NCI-H1417 treated with DMSO at 0.1 percent for 48 hours (cell line): ENCODE results near the gene ERC1.

Source experiments
- DNase-seq: peaks from one replicate; lab custom pipeline; 2025; lab: John Stamatoyannopoulos, UW

Gene ERC1

DNA sequence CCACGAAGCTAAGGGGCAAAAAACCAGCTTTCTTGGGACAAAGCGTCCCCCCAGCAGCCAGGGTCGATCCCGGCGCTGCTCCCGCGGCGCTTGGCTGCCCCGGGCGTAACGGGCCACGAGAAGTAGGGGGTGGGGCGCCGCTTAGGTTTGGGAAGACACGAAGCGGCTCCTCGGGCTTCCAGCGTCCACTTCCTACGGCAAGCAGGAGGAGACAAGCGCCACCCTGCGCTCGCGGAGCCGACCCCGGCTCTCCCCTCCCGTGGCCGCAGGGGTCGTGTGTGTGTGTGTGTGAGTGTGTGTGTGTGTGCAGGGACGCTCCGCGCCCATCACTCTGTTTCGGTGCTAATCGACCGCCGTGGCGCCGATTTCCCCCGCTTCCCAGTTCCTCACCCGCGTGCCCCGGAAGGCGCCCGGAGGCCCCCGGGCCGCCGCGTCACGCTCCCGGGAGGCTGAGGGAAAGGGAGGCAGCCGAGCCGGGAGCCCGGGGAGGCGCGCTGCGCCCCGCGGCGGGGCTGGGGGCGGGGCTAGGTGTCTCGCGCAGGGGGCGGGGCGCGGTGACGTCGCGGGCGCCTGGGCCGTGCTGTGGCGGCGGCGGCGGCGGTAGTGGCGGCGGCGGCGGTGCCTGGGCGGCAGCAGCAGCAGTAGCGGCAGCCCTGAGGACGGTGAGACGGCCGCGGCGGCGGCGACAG, at the start of gene ERC1:
Gene ERC1, plus strand, starts transcription at position 563 of the 689 bp plus-strand sequence. CDS start 36,681 bp downstream, outside the sequence.
- peak; percentile 70 for DNase-seq

DNA sequence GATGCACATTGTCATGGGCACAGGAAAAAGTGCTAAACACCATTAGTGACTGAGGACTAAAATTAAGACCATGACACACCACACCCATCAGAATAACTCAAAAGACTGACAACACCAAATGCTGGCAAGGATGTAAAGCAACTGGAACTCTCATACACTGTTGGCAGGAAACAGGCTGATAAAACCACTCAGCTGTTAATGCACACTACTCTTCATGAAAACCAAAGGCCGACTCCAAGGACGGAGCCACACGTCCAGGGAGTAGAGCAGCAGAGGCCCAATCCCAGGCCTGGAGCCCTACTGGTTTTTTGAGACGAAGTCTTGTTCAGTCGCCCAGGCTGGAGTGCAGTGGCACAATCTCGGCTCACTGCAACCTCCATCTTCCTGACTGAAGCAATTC, 48.0 kb upstream of the ERC1 start:
- no peak for DNase-seq

DNA sequence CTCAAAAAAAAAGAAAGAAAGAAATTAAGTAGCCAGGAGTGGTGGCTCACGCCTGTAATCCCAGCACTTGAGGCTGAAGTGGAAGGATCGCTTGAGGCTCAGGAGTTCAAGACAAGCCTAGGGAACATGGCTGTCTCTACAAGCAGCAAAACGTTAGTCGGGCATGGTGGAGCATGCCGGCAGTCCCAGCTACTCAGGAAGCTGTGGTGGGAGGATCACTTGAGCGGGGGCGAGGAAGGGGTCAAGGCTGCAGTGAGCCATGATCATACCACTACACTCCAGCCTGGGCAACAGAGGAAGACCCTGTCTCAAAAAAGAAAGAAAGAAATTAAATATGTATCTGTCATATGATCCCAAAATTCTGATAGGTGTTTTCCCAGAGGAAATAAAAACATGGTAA, 46.8 kb upstream of the ERC1 start:
- DNase-seq, result no peak

- DNase-seq, result no peak
Observed at GRCh38 chr12:946212-946611, 44.8 kb upstream of the ERC1 start.

DNA sequence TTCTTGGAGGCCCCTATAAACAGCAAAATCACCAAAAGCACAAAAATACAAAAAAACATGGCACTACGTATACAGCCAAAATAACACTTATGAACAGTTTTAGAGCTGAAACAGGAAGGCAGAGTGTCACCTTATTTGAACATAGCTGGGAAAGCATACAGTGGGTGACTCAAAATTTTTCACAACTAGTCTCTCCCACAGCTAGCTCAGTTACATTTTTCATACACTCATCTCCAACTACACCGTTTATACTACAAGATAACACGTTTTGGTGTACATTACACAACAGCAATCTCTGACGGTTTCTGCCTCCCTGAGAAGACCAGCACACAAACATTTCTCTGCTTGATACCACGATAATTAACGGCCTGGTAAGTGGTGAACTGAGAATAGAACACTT, 44.4 kb upstream of the ERC1 start:
- no peak for DNase-seq

DNA sequence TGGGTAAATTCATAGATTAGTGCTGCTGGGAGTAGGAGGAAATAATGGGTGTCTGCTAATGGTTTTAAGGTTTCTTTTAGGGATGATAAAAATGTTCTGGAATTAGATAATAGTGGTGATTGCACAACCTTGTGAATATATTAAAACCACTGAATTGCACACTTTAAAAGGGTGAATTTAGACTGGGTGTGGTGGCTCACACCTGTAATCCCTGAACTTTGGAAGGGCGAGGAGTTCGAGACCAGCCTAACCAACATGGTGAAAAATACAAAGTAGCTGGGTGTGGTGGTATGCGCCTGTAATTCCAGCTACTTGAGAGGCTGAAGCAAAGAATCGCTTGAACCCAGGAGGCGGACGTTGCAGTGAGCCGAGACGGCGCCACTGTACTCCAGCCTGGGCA, 42.8 kb upstream of the ERC1 start:
- DNase-seq, result no peak

DNA sequence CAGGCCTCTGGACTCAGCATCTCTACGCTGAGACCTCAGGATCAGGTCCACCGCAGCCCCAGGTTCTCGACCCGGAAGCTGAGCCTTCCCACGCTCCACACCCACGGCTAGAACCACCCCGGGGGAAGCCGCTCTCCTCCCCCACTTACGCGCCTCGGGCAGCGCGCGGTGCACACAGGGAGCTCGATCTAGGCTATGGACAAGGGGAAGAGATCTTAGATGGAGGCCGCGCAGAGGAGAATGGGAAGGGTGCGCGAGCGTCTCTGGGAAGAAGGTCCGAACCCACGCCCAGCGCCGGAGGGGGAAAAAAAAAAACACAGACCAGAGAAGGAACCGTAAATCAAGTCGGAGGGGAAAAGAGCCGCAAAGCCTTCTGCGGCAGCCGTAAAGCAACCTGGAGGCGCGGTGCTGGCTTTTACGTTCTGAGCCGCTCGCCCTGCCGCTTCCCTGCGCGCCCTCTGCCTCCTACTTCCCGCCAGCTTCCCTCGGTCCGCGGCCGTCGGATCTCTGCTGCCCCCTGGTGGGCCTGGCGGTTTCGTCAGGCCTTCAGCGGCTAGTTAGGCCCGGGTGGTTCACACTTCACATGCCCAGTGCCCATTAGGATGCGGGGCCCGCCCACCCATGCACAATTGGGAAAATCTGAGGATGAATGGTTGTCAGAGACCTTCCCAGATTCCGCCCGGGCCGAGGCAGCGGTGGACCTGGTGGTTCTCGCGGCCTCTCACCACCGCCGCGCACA, 41.4 kb upstream of the ERC1 start, which contains the start of gene RAD52:
Gene RAD52, minus strand, starts transcription at position 242 of the 739 bp plus-strand sequence. CDS start 16,636 bp downstream, outside the sequence.
- DNase-seq, result peak; percentile 99

- DNase-seq, result no peak
Observed at GRCh38 chr12:951176-951575, 39.8 kb upstream of the ERC1 start.

DNA sequence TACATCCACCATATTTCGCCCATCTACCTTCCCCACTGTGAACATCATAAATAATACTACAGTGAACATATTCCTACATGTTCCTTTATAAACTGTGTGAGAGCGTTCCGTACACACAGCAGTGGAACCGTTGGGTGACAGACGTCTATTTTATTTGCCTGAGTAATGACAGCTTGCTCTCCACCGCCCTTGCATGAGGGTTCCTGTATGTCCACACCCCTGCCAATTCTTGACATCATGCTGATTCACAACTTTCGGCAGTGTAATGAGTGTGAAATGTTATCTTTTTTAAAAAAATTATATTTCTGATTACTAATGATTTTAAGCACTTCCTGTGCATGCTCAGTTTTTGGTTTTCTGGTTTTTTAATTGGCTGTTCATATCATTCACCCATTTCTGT, 37.2 kb upstream of the ERC1 start:
- DNase-seq, result no peak

- DNase-seq, result peak; percentile 15
Observed at GRCh38 chr12:954741-955140, 36.3 kb upstream of the ERC1 start.

DNA sequence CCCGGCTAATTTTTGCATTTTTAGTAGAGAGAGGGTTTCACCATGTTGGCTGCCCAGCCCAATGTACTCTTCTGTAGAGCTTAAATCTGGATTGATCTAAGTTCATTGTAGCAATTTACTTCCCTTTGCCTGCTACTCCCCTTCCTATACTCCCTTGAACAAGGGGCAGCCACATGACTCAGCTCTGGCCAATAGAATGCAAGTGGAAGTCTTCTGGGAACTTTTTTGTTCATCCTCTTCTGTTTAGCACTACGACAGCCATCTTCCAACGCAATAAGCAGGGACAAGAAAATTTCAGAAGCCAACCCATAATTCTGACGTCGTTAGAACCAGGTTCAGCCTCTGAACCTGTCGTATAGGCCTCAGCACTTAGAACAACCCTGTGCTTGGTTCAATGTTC, 35.1 kb upstream of the ERC1 start:
- no peak for DNase-seq

DNA sequence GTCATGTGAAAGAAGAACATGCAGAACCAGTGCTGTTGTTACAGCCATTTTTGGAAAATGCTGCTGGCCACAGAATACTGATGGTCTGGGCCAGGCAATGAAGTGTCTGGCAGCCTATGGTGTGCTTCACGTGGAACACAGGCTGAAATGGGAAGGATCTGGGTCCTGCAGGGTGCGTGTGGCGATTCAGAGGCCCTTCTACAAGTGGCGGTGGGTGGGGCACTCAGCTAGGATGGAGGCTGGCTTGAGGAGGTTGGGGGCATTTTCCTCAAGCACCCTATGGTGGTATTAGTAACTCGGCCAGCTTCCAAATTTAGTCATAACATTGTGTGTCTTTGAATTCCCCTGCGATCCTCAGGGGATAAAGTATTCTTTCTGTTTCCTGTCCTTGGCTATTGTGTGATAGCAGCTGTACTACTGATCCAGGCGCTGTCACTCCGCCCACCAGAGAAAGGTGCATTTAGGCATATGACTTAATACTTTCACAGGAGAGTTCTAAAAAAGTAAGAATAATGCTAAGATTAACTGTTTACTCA, 32.4 kb upstream of the ERC1 start:
- DNase-seq, result no peak

DNA sequence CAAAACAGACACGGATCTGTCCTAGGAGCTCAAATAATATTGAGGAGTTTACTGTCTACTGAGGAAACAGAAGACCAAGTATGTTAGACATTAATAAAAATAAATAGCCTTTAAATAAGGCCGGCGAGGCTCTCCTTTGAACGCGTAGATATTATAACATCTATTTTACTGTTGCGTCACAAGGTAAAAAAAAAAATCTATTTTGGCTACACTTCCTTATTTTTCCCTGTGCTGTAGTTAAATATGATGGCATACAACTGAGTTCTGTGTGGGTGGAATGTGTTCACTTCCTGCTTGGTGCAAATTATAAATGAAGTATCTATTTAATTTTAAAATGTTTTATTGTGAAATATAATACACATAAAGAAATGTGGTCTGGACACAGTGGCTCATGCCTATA, 24.3 kb upstream of the ERC1 start:
- DNase-seq, result no peak

DNA sequence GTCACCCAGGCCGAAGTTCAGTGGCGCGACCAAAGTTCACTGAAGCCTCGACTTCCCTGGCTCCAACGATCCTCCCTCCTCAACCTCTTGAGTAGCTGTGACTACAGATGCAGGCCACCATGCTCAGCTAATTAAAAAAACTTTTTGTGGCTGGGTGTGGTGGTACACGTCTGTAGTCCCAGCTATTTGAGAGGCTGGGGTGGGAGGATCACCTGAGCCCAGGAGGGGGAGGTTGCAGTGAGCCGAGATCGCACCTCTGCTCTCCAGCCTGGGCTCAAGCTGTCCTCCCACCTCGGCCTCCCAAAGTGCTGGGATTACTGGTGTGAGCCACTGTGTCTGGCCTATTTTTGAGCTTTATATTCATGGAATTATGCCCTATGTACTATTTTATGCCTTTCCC, 23.4 kb upstream of the ERC1 start:
- DNase-seq, result no peak

GRCh38 chr12:968545-968944, 22.5 kb upstream of the ERC1 start:
- DNase-seq, result no peak

- DNase-seq, result no peak
Observed at GRCh38 chr12:969821-970220, 21.2 kb upstream of the ERC1 start.

DNA sequence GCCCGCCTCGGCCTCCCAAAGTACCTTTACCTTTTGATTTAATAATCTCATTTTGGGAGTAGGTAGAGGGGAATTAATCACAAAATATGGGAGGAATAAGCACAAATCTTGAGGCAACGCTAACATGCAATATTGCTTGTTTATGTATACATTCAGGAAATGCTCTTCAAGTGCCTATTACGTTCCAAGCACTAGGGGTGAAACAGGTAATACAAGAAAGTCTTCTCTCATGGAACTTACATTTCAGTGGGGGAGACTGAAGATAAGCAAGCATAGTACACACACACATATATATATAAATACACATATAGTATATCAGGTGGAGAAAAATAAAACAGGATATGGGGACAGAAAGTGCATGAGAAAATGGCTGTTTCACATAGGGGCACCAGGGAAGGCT, 19.0 kb upstream of the ERC1 start:
- no peak for DNase-seq

DNA sequence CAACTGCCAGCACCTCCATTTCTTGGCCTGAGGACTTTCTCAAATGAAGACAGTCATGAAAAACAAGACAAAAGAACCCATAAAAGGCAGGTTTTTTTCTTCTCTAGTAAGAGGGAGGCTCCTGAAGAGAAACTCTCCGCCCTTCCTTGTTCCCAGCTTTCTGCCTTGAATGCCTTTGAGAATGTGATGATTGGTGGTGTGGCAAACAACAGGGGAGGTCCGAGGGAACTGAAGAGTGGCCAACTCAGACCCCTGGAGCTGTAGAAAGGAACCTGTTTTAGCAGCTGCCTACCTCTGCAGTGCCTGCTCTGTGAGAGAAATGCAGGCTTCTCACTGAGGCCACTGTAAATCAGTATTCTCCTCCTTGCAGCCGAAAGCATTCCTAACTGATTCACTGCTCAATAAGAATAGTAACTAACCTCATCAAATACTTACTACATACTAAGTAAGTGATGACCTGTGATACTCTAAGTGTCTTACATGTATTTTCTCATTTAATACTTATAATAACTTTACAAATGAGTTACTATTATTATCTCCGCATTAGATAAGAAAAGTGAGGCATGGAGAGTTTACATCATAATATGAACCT, 16.7 kb upstream of the ERC1 start:
- DNase-seq, result no peak

DNA sequence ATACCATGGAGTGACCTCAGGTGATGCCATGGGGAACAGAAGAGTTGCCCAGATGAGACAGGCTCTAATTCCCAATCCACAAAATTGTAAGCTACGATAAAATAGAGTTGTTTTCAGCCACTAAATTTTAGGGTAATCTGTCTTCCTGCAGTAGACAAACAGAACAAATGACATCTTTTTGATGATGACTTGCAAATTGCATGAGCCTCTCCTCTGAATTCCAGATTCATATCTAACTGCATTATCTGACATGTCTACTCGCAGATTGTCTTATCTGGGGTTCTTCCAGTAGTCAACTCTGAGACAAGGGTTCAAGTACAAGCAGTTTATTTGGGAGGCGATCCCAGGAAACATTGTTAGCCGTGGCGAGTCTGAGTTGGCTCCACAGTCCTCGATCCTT, 14.4 kb upstream of the ERC1 start:
- no peak for DNase-seq

DNA sequence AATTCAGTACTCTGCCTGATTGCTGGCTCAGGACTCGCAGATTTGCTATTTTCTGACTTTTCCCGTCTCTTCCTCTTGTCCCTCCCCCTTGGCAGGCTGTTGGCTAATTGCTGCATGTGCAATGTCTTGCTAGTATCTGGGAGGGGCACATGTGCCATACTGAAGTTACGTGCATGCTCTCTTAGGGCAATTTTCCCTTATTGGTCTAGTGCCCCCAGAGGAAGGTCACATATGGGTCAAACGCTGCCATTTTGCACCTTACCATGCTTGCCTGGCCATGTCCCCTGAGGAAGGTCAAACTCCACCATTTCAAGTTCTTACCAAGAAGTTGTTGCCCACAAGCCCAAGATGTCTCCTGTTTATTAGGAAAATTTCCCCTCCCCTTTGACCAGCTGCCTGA, 13.9 kb upstream of the ERC1 start:
- no peak for DNase-seq

GRCh38 chr12:979349-979748, 11.7 kb upstream of the ERC1 start:
- no peak for DNase-seq

DNA sequence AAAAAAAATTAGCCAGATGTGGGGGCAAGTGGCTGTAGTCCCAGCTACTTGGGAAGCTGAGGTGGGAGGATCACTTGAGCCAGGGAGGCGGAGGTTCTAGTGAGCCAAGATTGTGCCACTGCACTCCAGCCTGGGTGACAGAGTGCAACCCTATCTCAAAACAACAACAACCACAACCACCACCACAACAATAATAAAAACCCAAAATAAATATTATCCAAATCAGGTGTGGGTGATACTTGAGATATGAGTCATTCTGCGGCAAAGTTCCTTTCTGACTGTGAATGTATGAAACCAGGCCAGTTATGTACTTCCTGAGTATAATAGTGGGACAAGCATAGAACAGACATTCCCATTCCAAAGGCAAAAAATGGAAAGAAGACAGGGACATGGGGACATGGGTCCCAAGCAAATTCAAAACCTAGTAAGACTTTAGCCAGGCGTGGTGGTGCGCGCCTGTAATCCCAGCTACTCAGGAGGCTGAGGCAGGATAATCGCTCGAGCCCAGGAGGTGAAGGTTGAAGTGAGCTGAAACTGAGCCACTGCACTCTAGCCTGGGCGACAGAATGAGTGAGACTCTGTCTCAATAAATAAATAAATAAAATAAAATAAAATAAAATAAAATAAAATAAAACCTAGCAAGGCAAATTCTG, 9.7 kb upstream of the ERC1 start:
- DNase-seq, result no peak

DNA sequence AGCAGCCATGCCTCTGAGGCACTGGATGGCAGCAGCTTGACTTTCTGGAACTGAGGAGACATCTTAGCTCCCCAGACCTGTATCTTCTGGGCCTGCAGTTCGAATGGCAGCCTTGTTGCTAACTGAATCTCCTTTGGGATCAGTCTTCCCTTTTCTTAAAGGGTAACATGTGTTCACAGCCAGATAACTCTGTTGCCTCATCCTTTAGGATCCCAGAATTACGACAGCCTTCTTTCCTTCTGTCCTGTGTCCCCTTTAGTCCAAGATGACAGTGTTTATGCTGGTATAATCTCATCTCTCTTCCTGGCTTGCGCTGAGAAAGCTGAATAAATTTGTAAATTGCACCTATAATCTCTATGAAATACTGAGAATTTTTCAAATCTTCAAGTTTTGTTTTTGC, 9.1 kb upstream of the ERC1 start:
- no peak for DNase-seq
